Measurements from ENCODE around the gene CSDE1.

Gene CSDE1

GRCh38 chr1:114701931-114702330 is 55.9 kb downstream of the CSDE1 start:
- TF ChIP-seq, protein P1, sequence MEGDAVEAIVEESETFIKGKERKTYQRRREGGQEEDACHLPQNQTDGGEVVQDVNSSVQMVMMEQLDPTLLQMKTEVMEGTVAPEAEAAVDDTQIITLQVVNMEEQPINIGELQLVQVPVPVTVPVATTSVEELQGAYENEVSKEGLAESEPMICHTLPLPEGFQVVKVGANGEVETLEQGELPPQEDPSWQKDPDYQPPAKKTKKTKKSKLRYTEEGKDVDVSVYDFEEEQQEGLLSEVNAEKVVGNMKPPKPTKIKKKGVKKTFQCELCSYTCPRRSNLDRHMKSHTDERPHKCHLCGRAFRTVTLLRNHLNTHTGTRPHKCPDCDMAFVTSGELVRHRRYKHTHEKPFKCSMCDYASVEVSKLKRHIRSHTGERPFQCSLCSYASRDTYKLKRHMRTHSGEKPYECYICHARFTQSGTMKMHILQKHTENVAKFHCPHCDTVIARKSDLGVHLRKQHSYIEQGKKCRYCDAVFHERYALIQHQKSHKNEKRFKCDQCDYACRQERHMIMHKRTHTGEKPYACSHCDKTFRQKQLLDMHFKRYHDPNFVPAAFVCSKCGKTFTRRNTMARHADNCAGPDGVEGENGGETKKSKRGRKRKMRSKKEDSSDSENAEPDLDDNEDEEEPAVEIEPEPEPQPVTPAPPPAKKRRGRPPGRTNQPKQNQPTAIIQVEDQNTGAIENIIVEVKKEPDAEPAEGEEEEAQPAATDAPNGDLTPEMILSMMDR (IDR thresholded peaks at IDR 0.05): no peak
- H3K27ac ChIP-seq: no peak overlapping the region
- DNase-seq (ENCODE audit: low spot score): no peak
- no peak overlapping the region for H3K4me3 ChIP-seq

GRCh38 chr1:114700036-114700600 is 57.7 kb downstream of the CSDE1 start:
- Histone ChIP-seq H3K4me3 (no peak overlapping the region), H3K27ac (no peak overlapping the region)
- TF ChIP-seq, protein P1 (IDR thresholded peaks at IDR 0.05): no peak
- no peak for DNase-seq (ENCODE audit: low spot score)

GRCh38 chr1:114696810-114697209 is 61.0 kb downstream of the CSDE1 start:
- Histone ChIP-seq H3K4me3 (no peak overlapping the region), H3K27ac (no peak overlapping the region)
- TF ChIP-seq, protein P1 (IDR thresholded peaks at IDR 0.05): no peak
- DNase-seq (ENCODE audit: low spot score): no peak

DNA sequence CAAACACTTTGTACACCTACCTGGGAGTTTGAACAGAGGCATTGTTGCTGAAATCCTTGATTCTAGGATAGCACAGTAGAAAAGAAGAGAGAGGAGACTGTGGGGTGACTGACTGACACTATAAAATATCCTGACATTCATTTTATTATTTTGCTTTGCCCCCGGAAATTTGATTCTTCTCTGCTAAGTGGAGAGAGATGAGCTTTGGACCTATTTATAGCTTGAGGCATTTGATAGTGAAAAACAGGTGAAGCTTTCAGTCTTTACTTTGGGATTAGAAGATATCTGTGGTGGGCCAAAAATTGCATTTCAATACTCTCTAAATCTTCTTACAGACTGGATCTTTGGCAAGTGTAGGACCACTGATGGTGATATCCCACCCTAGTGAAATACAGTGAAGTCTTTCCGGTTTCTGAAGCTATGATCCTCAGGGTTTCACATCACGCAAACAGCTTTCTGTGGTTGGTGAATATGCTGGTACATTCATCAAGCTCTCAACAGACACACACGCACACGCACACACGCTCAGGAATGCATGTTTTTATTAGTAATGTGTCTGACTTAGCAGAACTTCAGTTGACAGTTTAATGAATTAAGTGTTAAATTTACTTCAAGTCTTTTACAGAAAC is 62.2 kb downstream of the CSDE1 start, which contains the start of gene AMPD1:
Gene AMPD1 (minus strand): TSS at position 117 of the 629 bp plus-strand sequence. CDS start 75 bp downstream, at position 42.
- DNase-seq (ENCODE audit: low spot score): no peak
- Histone ChIP-seq H3K4me3 (no peak within 1 kb of the TSS), H3K27ac (no peak within 1 kb of the TSS)
- TF ChIP-seq, protein P1 (IDR thresholded peaks at IDR 0.05): no peak

- Histone ChIP-seq H3K4me3 (no peak overlapping the region), H3K27ac (no peak overlapping the region)
- TF ChIP-seq, protein P1 (IDR thresholded peaks at IDR 0.05): no peak
- DNase-seq (ENCODE audit: low spot score): no peak
These were observed 63.1 kb downstream of the CSDE1 start for GRCh38 chr1:114694540-114695310.

DNA sequence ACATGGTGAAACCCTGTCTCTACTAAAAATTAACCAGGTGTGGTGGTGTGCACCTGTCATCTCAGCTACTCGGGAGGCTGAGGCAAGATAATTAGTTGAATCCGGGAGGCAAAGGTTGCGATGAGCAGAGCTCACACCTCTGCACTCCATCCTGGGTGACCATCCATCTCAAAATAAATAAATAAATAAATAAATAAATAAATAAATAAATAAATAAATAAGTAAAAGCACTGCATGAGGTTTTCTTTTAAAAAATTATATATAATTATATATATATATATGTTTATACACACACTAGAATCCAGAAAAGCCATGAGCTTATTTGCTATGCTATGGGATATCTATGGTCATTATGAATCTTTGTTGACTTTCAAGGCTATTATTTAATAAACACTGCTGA is 64.8 kb downstream of the CSDE1 start:
- H3K4me3 ChIP-seq: no peak overlapping the region
- no peak for DNase-seq (ENCODE audit: low spot score)
- no peak overlapping the region for H3K27ac ChIP-seq
- TF ChIP-seq, protein P1 (IDR thresholded peaks at IDR 0.05): no peak

All from coronary artery (tissue), 2 donors.